NCI-H82 treated with DMSO at 0.1 percent for 48 hours (cell line): Measurements from ENCODE around the gene JHY.
"Not testable (repeated sequence)": the region's sequence is repeated elsewhere in the genome, so short reads cannot be mapped to it uniquely, and the experiment has no call there.

Experiments used
- DNase-seq: peaks from one replicate; lab custom pipeline; 2025; ENCODE audit not compliant: unreplicated experiment; lab: John Stamatoyannopoulos, UW

JHY gene

DNA sequence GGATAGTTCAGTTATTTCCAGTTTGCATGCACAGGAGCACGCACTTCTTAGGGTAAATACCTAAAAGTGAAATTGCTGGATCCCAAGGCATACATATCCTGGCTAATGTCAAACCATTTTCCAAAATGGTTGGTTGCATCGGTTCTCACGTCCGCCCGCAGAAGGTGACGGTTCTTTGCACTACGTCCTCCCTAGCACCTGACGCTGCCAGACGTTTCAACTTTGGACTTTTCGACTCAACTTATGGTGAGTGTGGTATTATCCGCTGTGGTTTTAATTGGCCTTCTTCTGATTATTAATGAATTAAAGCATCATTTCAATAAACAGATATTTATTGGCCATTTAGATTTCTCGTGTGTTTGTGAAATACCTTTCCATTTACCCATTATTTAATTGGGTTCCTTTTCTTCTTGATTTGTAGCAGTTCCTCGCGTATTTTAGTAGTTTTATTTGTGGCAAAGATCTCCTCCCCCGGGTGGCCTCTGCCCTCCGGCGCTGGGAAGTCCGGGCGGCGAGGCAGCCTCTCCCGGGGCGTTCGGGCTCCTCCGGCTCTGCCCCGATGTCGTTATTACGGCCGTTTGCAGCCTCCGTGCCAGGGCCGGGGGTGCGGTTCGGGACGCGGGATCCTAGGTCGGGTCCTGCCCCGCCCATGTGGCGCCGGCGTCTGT is at the start of gene JHY:
Gene JHY (plus strand): TSS at position 571 of the 668 bp plus-strand sequence. CDS start 3,091 bp downstream, outside the sequence.
- no peak for DNase-seq

DNA sequence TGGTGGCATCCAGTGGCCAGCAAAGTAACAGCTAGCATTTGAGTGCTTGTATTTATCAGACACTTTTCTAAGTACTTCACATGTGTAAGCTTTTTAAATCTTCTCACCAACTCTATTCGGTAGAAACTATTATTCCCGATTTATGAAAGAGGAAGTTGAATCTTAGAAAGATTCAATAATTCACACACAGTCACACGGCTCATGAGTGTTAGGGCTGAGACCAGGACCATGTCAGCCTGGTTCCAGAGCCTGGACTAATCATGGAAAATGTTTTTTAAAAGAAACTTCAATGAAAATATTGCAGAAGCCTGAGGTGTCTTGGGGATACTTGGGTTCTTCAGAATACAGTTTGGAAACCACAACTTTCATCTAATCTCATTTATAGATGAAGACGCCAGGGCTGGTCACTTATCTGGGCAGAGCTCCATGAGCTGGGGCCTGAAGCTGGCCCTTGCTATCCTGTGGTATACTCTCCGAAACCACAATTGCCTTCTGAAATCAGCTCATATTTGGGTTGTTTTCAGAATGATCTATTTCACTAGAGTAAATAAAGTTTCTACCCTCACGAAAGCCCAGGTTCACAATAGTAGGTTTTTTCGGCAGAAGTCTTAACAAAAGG is 48.6 kb upstream of the JHY start:
- no peak for DNase-seq

DNA sequence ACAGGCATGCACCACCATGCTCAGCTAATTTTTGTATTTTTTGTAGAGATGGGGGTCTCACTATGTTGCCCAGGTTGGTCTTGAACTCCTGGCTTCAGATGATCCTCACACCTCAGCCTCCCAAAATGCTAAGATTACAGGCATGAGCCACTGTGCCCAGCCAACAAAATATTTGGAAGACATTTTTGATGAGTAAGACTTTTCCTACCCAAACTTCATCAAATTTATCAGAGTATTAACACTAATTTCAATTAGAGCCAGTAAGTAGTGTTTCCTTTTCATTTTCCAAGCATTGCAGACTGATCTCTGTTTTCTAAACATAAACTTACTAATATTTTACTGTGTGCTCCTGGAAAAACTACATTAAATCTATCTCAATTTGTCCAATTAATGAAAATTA is 45.6 kb upstream of the JHY start:
- DNase-seq: no peak

DNA sequence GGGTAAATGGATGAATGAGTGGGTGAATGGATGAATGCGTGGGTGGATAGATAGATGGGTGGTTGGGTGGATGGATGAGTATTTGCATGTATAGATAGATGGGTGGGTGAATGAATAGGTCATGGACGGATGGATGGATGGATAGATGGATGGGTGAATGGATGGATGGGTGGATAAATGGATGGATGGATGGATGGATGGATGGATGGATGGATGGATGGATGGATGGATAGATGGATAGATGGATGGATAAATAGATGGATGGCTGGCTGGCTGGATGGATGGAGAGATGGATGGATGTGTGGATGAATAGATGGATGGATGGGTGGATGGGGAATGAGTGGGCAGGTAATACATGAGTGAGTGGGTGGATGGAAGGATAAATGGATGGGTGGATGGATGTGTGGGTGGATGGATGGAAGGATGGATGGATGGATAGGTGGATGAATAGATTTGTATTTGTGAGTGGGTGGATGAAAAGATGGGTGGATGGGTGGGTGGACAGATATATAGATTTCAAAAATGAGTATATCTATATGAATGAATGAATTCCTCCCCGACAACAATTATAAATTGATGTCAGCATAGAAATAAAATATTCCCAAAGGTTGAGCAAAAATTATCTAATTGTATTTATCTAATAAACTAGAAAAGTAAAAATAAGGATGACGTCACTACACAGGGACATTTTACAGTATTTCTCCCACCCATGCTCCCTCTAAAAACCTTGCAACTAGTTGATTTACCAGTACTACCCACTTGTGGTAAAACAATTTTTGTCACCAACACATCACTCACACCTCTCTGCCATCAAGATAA is 44.8 kb upstream of the JHY start:
- DNase-seq: no peak

DNA sequence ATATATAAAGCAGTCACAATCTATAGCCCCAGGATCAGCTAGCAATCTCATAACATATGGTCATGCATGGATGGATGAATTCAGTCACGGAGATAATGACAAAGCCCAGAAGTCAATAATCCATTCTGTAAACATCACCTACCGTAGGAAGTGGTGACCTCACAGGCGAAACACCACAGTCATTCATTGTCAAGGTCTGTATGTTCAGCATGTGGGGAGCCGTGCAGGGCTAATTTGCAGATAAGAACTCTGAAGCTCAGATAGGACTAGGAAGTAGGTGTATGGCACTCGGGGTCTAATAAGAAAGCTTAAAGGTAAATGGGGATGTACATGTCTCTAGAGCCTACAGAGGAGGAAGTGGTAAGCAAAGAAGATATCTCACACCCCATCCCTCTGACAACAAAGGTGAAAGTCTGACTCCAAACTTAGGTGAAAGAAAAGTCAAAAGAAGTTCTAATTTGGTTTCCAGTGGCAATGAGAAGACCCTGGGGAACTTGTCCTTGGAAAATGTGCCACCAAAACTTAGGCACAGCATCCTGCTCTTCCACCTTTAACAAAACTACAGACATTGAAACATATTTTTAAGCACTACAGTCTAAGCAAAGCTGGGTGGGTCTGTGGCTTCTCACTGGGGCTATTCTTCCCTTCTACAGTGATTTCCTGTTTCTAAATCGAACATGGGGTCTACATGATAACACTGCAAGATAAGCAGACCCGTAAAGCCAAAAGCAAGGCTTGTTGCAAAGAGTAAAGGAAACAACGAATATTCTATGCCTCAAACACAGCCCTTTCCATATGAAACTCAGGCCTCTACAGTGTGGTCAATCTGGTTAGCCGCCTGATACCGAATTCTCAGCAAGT is 39.0 kb upstream of the JHY start:
- DNase-seq: no peak

DNA sequence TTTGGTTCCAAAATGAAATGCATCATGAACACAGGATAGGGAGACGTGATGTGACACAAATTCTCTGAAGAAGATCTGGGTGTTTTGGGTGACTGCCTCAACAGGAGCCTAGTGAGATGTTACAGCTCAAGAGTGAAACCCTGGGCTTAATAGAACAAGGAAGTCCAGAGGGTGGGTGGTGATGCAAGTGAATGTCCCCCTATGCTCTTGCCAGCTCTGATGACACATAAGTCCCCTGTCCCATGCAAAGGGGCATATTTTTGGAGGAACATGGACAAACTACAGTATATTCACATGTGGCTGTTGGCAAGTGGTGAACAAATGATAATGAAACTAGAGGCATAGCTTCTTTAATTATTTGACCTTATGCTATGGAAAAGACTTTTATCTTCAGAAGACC is 35.1 kb upstream of the JHY start:
- no peak for DNase-seq

DNA sequence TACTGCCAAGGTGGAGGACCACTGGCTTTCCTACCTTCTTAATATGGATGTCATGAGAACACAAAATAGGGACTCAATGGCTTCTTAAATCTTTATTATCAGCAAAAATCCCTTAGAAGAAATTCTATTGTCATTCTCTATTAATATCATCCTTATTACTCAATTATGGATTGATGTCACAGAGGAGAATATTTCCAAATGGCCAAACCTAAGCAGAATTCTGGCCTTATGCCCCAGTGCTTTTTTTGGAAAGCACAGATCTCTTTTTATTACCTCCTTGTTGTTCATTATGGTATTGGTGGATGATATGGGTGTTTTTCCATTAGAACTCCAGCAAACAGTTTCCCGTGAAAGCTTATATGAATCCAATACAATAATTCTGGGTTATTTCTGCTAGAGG is 34.4 kb upstream of the JHY start:
- DNase-seq: no peak

DNA sequence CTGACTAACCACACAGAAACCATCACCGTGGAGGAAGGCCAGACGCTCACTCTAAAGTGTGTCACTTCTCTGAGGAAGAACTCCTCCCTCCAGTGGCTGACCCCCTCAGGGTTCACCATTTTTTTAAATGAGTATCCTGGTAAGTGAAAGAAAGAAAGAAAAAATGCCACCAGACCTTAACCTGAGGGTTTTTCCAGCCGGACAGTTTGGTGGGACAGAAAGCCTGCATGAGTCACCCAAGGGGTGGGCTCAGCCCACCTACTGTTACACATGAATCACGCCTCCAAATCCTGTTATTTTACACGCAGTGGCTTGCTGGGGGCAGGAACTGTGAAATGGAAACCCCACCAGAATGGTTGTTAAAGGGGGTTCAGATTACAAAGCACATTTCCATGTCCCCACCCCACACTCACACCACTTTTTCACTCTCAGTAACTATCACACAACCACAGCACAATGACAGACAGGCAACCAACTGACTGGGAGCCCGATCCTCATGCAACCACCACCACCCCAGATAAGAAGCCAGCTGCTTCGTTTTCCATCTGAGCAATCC is 32.4 kb upstream of the JHY start:
- DNase-seq: no peak

DNA sequence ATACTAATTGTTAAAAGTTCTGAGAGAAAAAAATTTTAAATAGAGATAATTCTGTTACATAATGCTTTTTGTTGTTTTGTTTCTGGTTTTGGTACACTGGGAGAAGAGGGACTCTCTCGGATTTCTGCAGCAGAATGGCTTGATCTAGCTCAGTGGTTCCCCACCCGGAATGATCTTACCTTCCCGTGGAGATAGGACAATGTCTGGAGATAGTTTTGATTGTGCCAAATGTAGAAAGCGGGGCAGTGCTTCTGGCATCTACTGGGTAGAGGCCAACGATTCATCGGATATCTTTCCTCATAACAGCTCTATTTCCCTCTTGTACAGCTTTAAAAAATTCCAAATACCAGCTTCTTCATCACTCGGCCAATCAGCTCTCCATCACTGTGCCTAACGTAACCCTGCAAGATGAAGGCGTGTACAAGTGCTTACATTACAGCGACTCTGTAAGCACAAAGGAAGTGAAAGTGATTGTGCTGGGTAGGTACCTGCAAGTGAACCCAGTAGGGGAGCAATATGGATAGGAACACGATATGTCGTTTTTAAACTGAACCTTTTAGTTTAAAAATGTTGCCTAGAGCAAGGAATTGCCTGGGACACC is 31.1 kb upstream of the JHY start:
- no peak for DNase-seq

DNA sequence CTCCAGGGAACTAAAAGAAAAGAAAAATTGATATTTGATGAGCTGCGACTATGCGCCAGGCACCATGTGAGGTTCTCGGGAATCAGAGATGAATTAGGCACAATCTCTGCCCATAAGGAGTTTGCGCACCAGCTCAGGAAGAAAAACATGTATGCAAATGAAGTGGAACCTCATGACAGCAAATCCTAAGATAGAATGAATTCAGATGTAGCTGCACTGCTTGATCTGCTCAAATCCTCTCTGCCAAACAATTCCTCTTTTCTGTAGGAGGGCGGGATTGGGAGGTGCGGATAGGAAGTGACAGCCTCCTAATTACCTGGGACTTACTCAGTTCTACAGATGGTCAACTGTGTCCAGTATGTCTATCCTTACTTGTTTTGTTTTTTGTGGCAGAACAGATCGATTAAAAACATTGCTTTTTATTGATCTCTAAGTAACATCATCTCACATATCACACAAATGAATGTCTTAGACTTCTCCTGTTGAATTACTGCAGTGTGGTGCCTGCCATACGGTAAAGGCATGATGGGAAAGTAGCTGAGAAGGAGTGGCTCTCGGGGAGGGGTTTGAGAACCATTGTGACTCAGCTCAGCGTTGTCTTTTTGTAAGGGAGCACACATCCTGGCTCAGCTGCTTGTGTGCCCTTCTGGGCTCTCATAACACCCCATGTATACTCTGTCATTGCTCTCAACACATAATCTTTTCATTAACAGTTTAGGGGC is 30.3 kb upstream of the JHY start:
- DNase-seq: no peak

DNA sequence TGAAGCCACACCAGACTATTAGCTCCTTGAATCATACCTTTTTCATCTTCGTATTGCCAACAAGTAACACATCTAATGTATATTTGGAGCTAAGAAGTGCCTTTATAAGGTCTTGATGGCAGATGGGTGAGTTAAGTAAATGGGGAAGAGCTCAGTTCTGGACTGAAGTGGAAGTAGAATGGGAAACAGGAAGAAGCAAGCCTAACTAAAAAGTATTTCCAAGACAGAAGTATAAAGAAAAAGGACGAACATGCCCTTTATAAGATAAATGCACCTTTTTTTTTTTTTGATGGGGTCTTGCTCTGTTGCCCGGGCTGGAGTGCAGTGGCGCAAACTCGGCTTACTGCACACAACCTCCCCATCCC is 29.8 kb upstream of the JHY start:
- no peak for DNase-seq

DNA sequence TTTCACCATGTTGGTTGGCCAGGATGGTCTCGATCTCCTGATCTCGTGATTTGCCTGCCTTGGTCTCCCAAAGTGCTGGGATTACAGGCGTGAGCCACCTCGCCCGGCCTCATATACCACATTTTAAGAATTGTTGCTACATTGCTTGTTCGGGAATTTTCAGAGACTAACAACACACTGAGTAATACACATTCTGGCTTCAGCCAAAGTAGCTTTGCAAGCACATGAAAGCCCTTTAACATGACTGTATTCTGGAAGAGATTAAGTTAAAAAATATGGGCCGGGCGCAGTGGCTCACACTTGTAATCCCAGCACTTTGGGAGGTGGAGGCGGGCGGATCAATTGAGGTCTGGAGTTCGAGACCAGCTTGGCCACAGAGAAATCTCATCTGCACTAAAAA is 29.3 kb upstream of the JHY start:
- no peak for DNase-seq

DNA sequence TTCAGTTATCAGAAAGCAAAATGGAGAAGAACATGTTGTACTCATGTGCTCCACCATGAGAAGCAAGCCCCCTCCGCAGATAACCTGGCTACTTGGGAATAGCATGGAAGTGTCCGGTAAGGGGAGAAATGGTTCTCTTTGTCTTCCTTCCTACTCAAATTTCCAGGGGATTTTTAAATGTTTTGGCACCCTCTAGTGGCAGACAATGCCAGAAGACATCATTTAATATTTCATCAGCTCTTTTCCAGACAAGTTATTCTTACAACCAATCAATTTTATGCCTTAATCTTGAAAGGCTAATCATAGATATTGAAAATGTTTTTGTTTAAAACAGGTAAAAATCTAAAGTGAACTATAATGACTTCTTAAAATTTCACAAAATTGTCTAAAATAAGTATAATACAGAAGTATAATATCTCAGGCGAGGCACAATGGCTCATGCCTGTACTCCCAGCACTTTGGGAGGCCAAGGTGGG is 28.6 kb upstream of the JHY start:
- peak; percentile 17 for DNase-seq

DNA sequence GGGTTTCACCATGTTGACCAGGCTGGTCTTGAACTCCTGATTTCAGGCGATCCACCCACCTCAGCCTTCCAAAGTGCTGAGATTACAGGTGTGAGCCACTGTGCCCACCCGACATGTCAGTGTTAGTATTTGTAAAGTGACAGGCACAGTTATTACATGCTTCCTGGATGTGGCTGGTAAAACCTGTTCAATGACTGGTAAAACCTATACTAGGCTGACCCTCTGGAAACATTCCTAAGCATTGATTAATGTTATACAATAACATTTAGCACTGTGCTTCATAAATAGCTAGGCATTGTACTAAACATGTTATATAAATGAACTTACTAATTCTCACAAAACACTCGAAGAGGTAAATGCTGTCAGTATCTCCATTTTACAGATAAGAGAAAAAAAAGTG is 20.9 kb upstream of the JHY start:
- no peak for DNase-seq

DNA sequence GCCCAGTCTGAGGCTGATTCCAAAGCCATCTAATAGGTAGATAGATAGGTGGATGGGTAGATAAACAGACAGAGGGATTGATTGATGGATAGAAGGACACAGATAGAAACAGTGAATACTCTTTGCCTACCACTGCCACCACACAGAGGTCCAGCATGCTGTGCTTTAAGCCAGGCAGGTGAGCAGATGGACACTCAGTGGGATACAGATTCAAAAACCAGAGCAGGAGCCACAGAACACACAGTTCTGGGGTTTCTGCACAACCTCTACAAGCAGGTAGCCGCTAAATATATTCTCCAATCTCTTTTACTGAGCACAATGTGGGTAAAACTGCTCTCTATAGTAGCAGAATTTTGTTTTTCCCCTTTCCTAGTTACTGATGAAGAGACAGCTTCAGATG is 20.5 kb upstream of the JHY start:
- no peak for DNase-seq

DNA sequence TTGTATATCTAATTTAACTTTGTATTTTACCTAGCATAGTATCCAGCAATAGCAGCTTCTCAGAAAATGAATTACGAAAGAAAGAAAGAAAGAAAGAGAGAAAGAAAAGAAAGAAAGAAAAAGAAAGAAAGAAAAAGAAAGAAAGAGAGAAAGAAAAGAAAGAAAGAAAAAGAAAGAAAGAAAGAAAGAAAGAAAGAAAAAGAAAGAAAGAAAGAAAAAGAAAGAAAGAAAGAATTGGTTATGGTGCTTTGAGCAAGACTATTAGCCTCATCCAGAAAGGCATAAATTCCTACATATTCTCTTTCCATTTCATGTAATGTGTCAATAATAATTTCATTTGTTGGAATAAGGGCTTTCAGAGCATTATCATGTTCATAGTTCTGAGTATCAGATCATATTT is 19.4 kb upstream of the JHY start:
- not testable (repeated sequence) for DNase-seq

DNA sequence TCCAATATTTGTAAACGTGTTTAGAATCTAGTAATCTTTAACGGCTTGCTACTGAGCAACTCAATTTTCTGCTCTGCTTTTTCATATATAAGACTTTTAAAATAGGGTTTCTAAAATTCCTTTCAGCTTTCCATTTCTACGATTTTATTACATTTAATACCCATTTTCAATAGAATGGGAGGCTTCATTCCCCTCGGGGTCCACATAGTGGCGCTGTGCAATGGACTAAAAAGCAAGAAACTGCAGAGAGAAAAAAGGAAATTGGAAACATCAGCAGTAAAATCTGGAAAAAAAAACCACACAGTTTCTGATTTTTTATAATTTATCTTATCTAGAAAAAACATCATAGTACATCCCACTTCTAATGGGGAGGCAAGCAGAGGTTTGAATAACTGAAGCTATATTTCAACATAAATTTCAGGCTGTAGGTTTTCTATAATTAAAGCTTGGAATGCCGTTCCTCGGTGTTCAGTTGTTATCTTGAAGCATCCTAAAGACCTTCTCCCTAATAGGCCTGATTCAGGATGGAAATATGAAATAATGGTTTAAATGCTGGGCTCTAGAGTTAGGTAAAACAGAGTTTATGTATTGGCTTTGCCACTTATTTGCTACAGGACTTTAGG is 18.7 kb upstream of the JHY start:
- no peak for DNase-seq

DNA sequence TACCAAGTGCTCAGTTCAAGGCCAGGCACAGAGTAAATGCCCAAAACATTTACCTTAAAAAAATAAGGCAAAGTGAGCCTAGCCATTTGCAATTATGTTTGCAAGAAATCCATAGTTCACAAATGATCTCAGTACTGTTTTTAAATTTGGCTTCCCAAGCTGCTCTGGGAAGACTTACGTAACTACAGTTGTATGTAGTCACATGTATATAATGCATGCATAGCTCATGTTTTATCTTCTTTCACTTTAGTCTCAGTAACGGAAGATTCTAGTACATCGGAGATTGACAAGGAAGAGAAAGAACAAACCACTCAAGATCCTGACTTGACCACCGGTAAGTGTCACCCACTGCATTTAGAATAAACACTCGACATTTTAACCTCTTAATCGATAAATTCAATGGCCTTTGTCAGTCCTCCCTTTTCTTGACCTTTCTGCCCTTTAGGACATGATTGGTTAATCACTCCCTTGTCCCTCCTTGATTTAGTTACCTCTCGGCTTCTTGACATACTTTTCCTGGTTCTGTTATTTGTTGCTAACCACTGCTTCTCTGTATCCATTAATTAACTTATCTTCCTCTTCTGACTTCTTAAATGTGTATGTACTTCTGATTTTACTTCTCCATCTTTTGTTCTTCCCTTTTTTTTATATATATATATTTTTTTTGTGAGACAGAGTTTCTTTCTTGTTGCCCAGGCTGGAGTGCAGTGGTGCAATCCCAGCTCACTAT is 18.0 kb upstream of the JHY start:
- no peak for DNase-seq

DNA sequence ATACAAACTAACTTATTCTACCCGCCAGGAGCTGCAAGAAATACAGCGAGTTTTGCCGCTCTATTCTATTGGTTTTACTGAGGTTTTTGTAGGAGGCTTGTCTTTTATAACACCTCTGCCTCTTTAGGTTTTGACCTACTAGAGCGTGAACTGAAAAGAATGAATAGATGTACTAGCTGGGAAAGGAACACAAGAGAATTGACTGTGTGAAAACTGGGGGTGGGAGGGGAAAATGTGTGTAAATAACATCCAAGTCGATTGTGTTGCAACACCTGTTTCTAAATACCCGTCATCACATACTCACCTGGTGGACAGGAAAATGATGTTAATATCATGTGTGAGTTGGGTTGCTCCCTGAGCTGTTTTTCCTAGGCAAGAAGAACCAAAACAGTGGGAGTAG is 12.9 kb upstream of the JHY start:
- no peak for DNase-seq
